OCI-LY7 (cell line): ENCODE measurements around the gene VENTX. TPM values are rescaled to one million over a fixed set of nuclear protein-coding genes. Genes with fewer than 3 reads are reported as not detected.
A peak's percentile ranks its signal among the peaks of the same experiment; 100 is the strongest.

Source experiments
- BruUV-seq: library from RNA; stranded (reverse); fragments of 400-500 nt; replicated peaks from 2 replicates; lab custom pipeline; 2021; lab: Mats Ljungman, UMichigan
- CTCF ChIA-PET: fragments of 300-600 bp; sonication (Branson Sonifier 250); formaldehyde crosslinking; loops from one replicate; lab custom pipeline; 2022; ENCODE audit warnings: antibody characterized with exemption; ENCODE audit not compliant: unreplicated experiment; lab: Charles Lee
- POLR2A ChIA-PET: fragments of 300-600 bp; sonication (Branson Sonifier 250); formaldehyde crosslinking; loops from one replicate; lab custom pipeline; 2022; ENCODE audit warnings: antibody characterized with exemption; lab: Charles Lee
- DNase-seq: peaks from one replicate; pipeline ENCODE4 v3.0.0-alpha.2; 2015; ENCODE audit warnings: low spot score
- H2AFZ ChIP-seq: fragments of 200-600 bp; sonication (generic), shearing (Covaris generic); 2 replicates; pipeline ENCODE4 v1.6.1; 2014; ENCODE audit warnings: mild to moderate bottlenecking, antibody characterized with exemption, low read length, moderate library complexity
- H3K27ac ChIP-seq: fragments of 200-600 bp; sonication (generic); 2 replicates; pipeline ENCODE4 v1.5.1; 2014; ENCODE audit warnings: mixed run types, low read depth, mild to moderate bottlenecking, moderate library complexity, low read length, inconsistent platforms; ENCODE audit not compliant: poor library complexity, severe bottlenecking
- H3K36me3 ChIP-seq: fragments of 200-600 bp; sonication (generic); 2 replicates; pipeline ENCODE4 v1.6.1; 2014; ENCODE audit warnings: mild to moderate bottlenecking, antibody characterized with exemption, low read length, moderate library complexity, mixed read lengths; ENCODE audit not compliant: insufficient read depth
- H3K4me1 ChIP-seq: fragments of 200-600 bp; sonication (generic); 2 replicates; pipeline ENCODE4 v1.5.1; 2014; ENCODE audit warnings: mild to moderate bottlenecking, low read length; ENCODE audit not compliant: insufficient read depth, poor library complexity, severe bottlenecking
- H3K4me2 ChIP-seq: fragments of 200-600 bp; sonication (generic); 2 replicates; pipeline ENCODE4 v1.6.1; 2014; ENCODE audit warnings: mild to moderate bottlenecking, low read length
- H3K4me3 ChIP-seq: fragments of 200-600 bp; sonication (generic); 2 replicates; pipeline ENCODE4 v1.5.1; 2014; ENCODE audit warnings: mild to moderate bottlenecking, low read depth, low read length; ENCODE audit not compliant: poor library complexity, severe bottlenecking
- H3K79me2 ChIP-seq: fragments of 200-600 bp; sonication (generic); 2 replicates; pipeline ENCODE4 v1.6.1; 2016; ENCODE audit warnings: low read depth, mild to moderate bottlenecking, low read length, moderate library complexity, mixed read lengths; ENCODE audit not compliant: insufficient read depth
- H3K9me2 ChIP-seq: fragments of 200-600 bp; sonication (generic); 2 replicates; pipeline ENCODE4 v1.6.1; 2016; ENCODE audit warnings: mild to moderate bottlenecking, low read length, mixed read lengths; ENCODE audit not compliant: insufficient read depth
- H3K9me3 ChIP-seq: fragments of 200-600 bp; sonication (generic); 2 replicates; pipeline ENCODE4 v1.6.1; 2014; ENCODE audit warnings: mild to moderate bottlenecking, mixed run types, low read length, mixed read lengths
- H4K20me1 ChIP-seq: fragments of 200-600 bp; sonication (generic); 2 replicates; pipeline ENCODE4 v1.6.1; 2014; ENCODE audit warnings: mild to moderate bottlenecking, antibody characterized with exemption, low read length, moderate library complexity, mixed read lengths; ENCODE audit not compliant: insufficient read depth
- CTCF ChIP-seq: fragments of 200-600 bp; sonication (generic); conservative IDR thresholded peaks from 2 replicates; pipeline ENCODE4 v1.5.1; 2014; ENCODE audit warnings: mild to moderate bottlenecking, antibody characterized with exemption, low read length, moderate library complexity, mixed read lengths
- EZH2phosphoT487 ChIP-seq: fragments of 200-600 bp; sonication (generic); IDR thresholded peaks from 2 replicates; pipeline ENCODE4 v1.6.1; 2018; ENCODE audit warnings: low read depth, borderline replicate concordance, mild to moderate bottlenecking, mixed run types, antibody characterized with exemption, low read length, moderate library complexity, mixed read lengths
- intact Hi-C: fragments of 100-400 bp; cut with micrococcal nuclease; formaldehyde crosslinking; loops from one replicate; pipeline ENCODE4 v1.10.0; 2022; ENCODE audit not compliant: unreplicated experiment
- total RNA-seq, 2 experiments: library from RNA; depleted of rRNA in 1 of 2; stranded (reverse); fragments of >200 nt in 1 of 2; shearing (Covaris generic) in 1 of 2; gene quantifications; 2 replicates each; pipeline ENCODE4 v1.2.3, GENCODE V29; 2014 to 2022

The VENTX gene
- total RNA-seq, 2 experiments from 2014 or later, result not detected

- Histone ChIP-seq H3K4me3 (peak overlapping the region; percentile 66), H3K79me2 (no peaks in the 10 kb centered on the region), H4K20me1 (no peaks in the 10 kb centered on the region), H2AFZ (peak overlapping the region; percentile 34; the same call in 1 of the 2 replicates), H3K36me3 (no peaks in the 10 kb centered on the region), H3K4me2 (peak overlapping the region; percentile 86), H3K9me2 (no peaks in the 10 kb centered on the region), H3K9me3 (no peaks in the 10 kb centered on the region), H3K4me1 (peaks cover 47% of the 10 kb centered on the region), H3K27ac (peak overlapping the region; percentile 45)
- intact Hi-C loops, result loop anchor here (5.0 kb wide), 1 partner anchor 134 kb away; no protein-coding TSS in a partner anchor
- CTCF ChIA-PET, result interaction anchor here (1.0 kb wide), 1 partner anchor 9 kb away, joined by 3 read pairs; no protein-coding TSS in a partner anchor
- DNase-seq, result no peak
- TF ChIP-seq EZH2phosphoT487 (no peak), CTCF (no peak)
- no TSS peak for BruUV-seq
- POLR2A ChIA-PET, result no interaction called here
These were observed 38.4 kb downstream of the VENTX start for GRCh38 chr10:133276100-133276434.

DNA sequence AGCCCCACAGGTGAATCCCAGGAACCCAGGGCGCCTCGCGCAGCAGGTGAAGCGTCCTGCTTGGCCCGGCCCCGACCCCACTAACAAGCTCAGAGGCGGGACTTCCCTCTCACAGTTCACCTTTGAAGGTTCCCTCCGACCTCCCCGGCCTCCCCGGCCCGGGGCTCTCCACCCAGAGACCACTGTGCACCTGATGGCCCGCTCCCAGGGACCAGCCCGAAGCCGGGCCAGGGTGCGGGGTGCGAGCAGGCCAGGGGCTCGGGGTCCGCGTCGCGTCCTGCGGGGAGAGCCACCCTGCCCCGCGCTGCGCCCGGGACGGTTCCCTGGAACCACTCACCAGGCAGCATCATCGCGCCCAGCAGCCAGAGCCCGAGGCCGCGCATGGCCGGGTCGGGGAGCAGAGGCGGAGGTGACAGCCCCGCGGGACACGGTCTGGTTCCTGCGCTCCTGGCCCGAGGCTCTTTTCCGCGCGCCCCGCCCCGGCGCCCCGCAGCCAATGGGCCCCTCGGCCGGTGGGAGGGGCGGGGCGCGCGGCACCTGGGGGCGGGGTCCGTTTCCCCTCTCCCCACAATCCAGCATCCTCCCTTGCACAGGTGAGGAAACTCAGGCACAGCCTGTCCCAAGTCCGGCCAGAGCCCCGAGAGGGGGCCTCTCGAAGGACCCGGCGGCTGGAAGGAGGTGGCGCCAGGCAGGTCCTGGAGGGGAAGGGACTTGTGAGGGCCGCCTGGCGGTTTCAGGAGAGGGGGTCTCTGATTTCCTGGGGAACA, 39.0 kb downstream of the VENTX start, which contains the start of gene ADAM8:
ADAM8 (minus strand) TSS at position 434 of the 767 bp plus-strand sequence; CDS start at position 383, 51 bp downstream.
- Histone ChIP-seq H3K4me3 (peak within 1 kb of the TSS; percentile 66), H3K9me3 (no peaks in the 10 kb centered on the region), H3K79me2 (no peaks in the 10 kb centered on the region), H3K36me3 (no peaks in the 10 kb centered on the region), H3K9me2 (no peaks in the 10 kb centered on the region), H2AFZ (peak within 1 kb of the TSS; percentile 34; the same call in 1 of the 2 replicates), H3K27ac (peak within 1 kb of the TSS; percentile 45), H3K4me1 (peaks cover 47% of the 10 kb centered on the region), H4K20me1 (no peaks in the 10 kb centered on the region), H3K4me2 (peak within 1 kb of the TSS; percentile 86)
- TF ChIP-seq CTCF (0 out of 2 replicates have a peak, but pooled peaks have one; percentile 11), EZH2phosphoT487 (no peak)
- CTCF ChIA-PET, result interaction anchor here (1.0 kb wide), 1 partner anchor 8 kb away, joined by 3 read pairs; no protein-coding TSS in a partner anchor
- intact Hi-C loops, result loop anchor here (5.0 kb wide), 1 partner anchor 134 kb away; no protein-coding TSS in a partner anchor
- BruUV-seq, result no TSS peak
- DNase-seq, result peak; percentile 57
- POLR2A ChIA-PET, result no interaction called here
